ENCODE data around the gene IRAK2.

GRCh38 chr3:10277115-10277625 is 112.5 kb downstream of the IRAK2 start:
- TF ChIP-seq CTCF (IDR thresholded peaks at IDR 0.05), result no peak
- TF ChIP-seq EZH2phosphoT487 (IDR thresholded peaks at IDR 0.05), result no peak
- TF ChIP-seq EZH2 (IDR thresholded peaks at IDR 0.05), result no peak
